ENCODE measurements around the gene BICDL1. TPM values are rescaled to one million over a fixed set of nuclear protein-coding genes. Genes with fewer than 3 reads are reported as not detected.
"Not testable (repeated sequence)": the region's sequence is repeated elsewhere in the genome, so short reads cannot be mapped to it uniquely, and the experiment has no call there.

BICDL1 gene
- polyA plus RNA-seq, 6 donors from 2014 or later = 0.12 to 0.40 (median 0.30) TPM; not detected in 1

DNA sequence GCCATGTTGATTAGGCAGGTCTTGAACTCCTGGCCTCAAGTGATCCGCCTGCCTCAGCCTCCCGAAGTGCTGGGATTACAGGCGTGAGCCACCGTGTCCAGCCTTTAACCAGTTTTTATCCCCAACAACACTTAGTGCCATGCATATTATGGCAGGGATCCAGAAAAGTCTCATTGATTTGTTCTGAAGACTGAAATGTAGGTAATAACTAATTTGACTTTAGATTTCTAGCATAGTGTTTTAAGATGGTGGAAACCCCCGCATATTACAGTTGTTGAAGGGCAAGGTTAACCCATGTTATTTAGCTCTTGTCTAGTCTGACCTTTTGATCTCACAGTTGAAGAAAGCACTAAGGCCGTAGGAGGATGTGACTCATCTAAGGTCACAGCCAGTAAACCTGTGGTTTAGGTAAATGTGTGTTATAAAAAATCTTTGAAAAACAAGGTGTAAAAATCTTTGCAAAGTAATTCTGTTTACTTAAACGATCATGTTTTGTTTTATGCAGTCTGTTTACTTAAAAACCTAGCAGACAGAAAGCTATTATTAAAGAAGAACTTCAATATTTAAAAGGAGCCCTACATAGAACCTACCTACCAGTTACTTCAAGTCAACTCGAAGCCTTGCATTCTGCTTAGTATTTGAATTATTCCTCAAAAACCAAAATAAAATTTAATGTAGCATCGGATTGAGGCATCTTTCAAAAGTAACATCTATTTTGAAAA, 24.8 kb downstream of the BICDL1 start:
- no peak overlapping the region for H3K4me3 Mint-ChIP-seq
- no peaks in the 10 kb centered on the region for H3K36me3 Mint-ChIP-seq
- H3K27me3 Mint-ChIP-seq = no peaks in the 10 kb centered on the region
- ATAC-seq (ENCODE audit: low read depth in 2 of 2) (peak in 1 of 2 donors; percentile 40), DNase-seq (no peak)
- H3K27ac Mint-ChIP-seq = peak overlapping the region in 1 of 6 donors; percentile 36
- no peaks in the 10 kb centered on the region for H3K4me1 Mint-ChIP-seq
- no peaks in the 10 kb centered on the region for H3K9me3 Mint-ChIP-seq

GRCh38 chr12:120014381-120014735, 25.3 kb downstream of the BICDL1 start:
- H3K4me1 Mint-ChIP-seq; H3K36me3 Mint-ChIP-seq; ATAC-seq (ENCODE audit: low read depth in 2 of 2); H3K4me3 Mint-ChIP-seq; H3K27ac Mint-ChIP-seq; DNase-seq; H3K27me3 Mint-ChIP-seq; H3K9me3 Mint-ChIP-seq: not testable (repeated sequence)

GRCh38 chr12:120015313-120015712, 26.3 kb downstream of the BICDL1 start:
- DNase-seq = no peak
- ATAC-seq (ENCODE audit: low read depth in 2 of 2) = no peak
- no peaks in the 10 kb centered on the region for H3K27me3 Mint-ChIP-seq
- no peak overlapping the region for H3K4me3 Mint-ChIP-seq
- no peaks in the 10 kb centered on the region for H3K9me3 Mint-ChIP-seq
- peak overlapping the region in 1 of 6 donors; percentile 39 for H3K27ac Mint-ChIP-seq
- no peaks in the 10 kb centered on the region for H3K36me3 Mint-ChIP-seq
- no peaks in the 10 kb centered on the region for H3K4me1 Mint-ChIP-seq

DNA sequence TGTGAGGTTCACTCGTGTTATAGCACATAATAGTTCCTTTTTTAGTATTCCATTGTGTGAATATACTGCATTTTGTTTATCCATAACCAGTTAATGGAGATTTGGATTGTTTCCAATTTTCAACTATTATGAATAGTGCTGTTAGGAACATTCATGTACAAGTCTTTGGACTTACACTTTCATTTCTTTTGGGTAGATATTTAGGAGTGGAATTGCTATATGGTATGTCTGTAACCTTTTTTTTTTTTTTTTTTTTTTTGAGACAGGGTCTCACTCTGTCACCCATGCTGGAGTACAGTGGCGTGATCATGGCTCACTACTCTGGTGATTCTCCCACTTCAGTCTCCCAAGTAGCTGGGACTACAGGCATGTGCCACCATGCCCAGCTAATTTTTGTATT, 27.2 kb downstream of the BICDL1 start:
- not testable (repeated sequence) for H3K36me3 Mint-ChIP-seq; H3K4me1 Mint-ChIP-seq; DNase-seq; H3K9me3 Mint-ChIP-seq; H3K4me3 Mint-ChIP-seq; H3K27me3 Mint-ChIP-seq; H3K27ac Mint-ChIP-seq; ATAC-seq (ENCODE audit: low read depth in 2 of 2)

GRCh38 chr12:120019197-120019596, 30.2 kb downstream of the BICDL1 start:
- H3K27me3 Mint-ChIP-seq = no peaks in the 10 kb centered on the region
- H3K4me1 Mint-ChIP-seq = no peaks in the 10 kb centered on the region
- ATAC-seq (ENCODE audit: low read depth in 2 of 2) (no peak), DNase-seq (no peak)
- peaks cover 5 to 18% (median 12%) of the 10 kb centered on the region in 7 donors for H3K9me3 Mint-ChIP-seq
- H3K27ac Mint-ChIP-seq = peak overlapping the region in 1 of 6 donors; percentile 72
- H3K4me3 Mint-ChIP-seq = no peak overlapping the region
- H3K36me3 Mint-ChIP-seq = peaks cover 0 to 7% of the 10 kb centered on the region in 2 donors

DNA sequence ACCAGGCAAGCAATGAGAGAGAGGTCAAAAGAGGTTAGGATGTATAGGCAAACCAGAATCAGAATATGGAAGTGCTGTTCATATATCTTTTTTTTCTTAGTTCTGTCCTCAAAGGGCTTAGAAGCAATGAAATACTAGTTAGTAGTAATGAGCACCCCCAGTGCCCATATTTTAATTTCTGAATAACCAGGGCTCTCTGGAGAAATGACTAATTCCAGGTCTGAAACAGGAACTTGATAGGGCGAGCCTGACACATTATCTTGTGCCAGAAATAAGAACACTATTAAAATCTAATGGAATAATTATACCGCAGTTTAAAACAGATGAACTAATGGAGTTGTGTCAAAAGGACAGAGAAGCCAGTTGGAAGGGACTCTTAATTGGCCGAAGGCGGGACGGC, 30.9 kb downstream of the BICDL1 start:
- H3K27ac Mint-ChIP-seq = no peak overlapping the region
- ATAC-seq (ENCODE audit: low read depth in 2 of 2) = no peak
- no peak overlapping the region for H3K4me3 Mint-ChIP-seq
- no peaks in the 10 kb centered on the region for H3K4me1 Mint-ChIP-seq
- no peak for DNase-seq
- H3K9me3 Mint-ChIP-seq = peaks cover 8 to 25% (median 16%) of the 10 kb centered on the region in 7 donors
- peaks cover 0 to 7% of the 10 kb centered on the region in 2 donors for H3K36me3 Mint-ChIP-seq
- H3K27me3 Mint-ChIP-seq = no peaks in the 10 kb centered on the region

DNA sequence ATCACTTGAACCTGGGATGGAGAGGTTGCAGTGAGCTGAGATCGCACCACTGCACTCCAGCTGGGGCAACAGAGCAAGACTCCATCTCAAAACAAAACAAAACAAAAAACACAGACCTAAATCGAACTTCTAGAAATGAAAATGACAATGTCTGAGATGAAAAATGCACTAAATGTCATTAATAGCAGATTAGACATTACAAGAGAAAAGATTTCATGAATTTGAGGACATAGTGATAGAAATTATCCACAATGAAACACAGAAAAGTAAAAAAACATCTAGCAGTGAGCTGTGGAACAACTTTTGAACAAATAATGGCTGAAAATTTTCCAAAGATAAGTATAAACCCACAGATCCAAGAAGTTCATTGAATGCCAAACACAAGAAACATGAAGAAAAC, 35.2 kb downstream of the BICDL1 start:
- ATAC-seq (ENCODE audit: low read depth in 2 of 2) = no peak
- DNase-seq = no peak
- Mint-ChIP-seq H3K9me3 (peaks cover 8 to 30% (median 18%) of the 10 kb centered on the region in 7 donors), H3K4me3 (no peak overlapping the region), H3K4me1 (no peaks in the 10 kb centered on the region), H3K27me3 (no peaks in the 10 kb centered on the region), H3K36me3 (peaks cover 0 to 7% of the 10 kb centered on the region in 2 donors), H3K27ac (peak overlapping the region in 1 of 6 donors; percentile 47)

- Mint-ChIP-seq H3K27ac (no peak overlapping the region), H3K27me3 (no peaks in the 10 kb centered on the region), H3K4me1 (no peaks in the 10 kb centered on the region), H3K36me3 (peaks cover 0 to 7% of the 10 kb centered on the region in 2 donors), H3K9me3 (peaks cover 8 to 30% (median 18%) of the 10 kb centered on the region in 7 donors), H3K4me3 (no peak overlapping the region)
- no peak for DNase-seq
- ATAC-seq (ENCODE audit: low read depth in 2 of 2) = no peak
Observed at GRCh38 chr12:120025640-120026039, 36.6 kb downstream of the BICDL1 start.

DNA sequence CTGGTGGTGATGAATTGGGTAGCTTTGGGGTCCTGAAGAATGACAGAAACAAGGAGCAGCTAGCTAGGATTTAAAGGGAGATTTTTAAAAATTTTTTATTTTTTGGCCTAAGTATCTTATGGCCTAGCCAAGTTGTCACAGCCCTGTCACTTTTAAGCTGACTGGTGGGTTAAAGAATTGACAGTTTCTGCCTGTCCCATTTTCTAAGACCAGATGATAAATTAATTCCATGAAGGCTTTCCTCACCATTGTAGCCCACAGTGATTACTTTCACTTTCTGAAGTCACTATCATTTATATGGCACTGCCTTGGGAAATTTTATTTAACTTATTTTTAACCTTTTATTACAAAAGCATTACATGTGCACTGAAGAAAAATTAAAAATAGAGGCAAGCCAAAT, 43.2 kb downstream of the BICDL1 start:
- no peak overlapping the region for H3K27ac Mint-ChIP-seq
- no peaks in the 10 kb centered on the region for H3K27me3 Mint-ChIP-seq
- DNase-seq = no peak
- no peaks in the 10 kb centered on the region for H3K4me1 Mint-ChIP-seq
- no peak overlapping the region for H3K4me3 Mint-ChIP-seq
- H3K36me3 Mint-ChIP-seq = peaks cover 0 to 3% of the 10 kb centered on the region in 2 donors
- peaks cover 0 to 2% (median 0%) of the 10 kb centered on the region in 7 donors for H3K9me3 Mint-ChIP-seq
- no peak for ATAC-seq (ENCODE audit: low read depth in 2 of 2)

- H3K9me3 Mint-ChIP-seq = no peaks in the 10 kb centered on the region
- no peak for DNase-seq
- peaks cover 0 to 3% of the 10 kb centered on the region in 2 donors for H3K36me3 Mint-ChIP-seq
- ATAC-seq (ENCODE audit: low read depth in 2 of 2) = no peak
- H3K27ac Mint-ChIP-seq = peak overlapping the region in 1 of 6 donors; percentile 52
- H3K4me3 Mint-ChIP-seq = no peak overlapping the region
- H3K27me3 Mint-ChIP-seq = peaks cover 0 to 6% (median 0%) of the 10 kb centered on the region in 3 donors
- no peaks in the 10 kb centered on the region for H3K4me1 Mint-ChIP-seq
Observed at GRCh38 chr12:120037851-120038250, 48.8 kb downstream of the BICDL1 start.

DNA sequence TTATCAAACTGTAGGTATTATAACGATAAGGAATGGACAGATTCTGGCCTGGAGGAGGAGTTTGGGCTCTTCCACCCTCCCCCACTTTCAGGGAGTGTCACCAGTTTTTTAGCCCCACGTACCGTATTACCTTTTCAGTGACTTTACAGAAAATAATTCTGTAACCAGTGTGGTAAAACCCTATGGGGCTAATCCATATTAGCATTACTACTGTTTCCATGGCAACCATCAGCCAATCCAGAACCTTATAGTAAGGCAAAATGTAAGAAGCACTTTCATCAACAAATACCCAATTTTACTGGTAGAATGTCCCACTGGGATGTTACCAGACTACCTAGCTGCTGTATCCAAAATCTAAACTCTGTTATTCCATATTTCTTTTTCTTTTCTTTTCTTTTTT, 50.7 kb downstream of the BICDL1 start:
- Mint-ChIP-seq H3K4me1 (no peaks in the 10 kb centered on the region), H3K27ac (no peak overlapping the region)

DNA sequence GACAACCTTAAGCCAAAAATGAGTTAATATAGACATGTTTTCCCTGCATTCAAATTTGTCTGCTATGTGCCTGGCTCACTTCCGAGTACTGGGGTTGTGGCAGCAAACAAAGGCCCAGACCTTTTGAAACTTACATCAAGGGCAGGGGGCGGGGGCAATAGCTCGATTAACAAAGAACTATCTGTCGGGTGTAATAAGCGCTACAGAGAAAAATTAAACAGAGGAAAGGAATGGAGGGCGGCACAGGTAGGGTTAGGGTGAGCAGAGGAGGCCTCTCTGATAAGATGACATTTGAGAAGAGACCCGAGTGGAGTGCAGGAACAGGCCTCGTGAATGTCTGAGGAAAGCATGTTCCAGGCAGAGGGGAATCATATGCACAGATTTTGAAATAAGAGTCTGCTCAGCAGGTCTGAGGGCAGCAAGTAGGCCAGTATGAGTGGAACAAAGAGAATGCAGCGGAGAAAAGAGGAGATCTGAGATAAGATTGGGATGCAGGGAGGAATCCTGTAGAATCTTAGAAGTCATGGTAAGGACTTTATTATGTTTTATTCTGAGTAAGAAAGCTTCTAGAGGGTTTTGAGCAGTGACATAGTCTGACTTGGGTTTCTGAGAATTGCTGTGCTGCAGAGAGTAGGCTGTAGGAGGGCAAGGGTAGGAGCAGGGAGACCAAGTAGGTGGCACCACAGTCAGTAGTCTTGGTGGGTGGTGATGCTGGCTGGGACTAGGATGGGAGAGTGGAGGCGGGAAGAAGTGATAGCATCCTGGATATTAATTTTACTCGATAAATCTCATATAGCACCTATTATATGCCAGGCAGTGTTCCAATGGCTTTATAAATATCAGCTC, 52.6 kb downstream of the BICDL1 start:
- Mint-ChIP-seq H3K9me3 (peaks cover 0 to 7% (median 0%) of the 10 kb centered on the region in 7 donors), H3K27me3 (peaks cover 0 to 6% (median 0%) of the 10 kb centered on the region in 3 donors), H3K36me3 (no peaks in the 10 kb centered on the region), H3K4me1 (no peaks in the 10 kb centered on the region), H3K27ac (peak overlapping the region in 2 of 6 donors; percentile 2 to 62), H3K4me3 (no peak overlapping the region)
- DNase-seq (no peak), ATAC-seq (ENCODE audit: low read depth in 2 of 2) (no peak)

More for the DNA sequence above, 50.7 kb downstream of the BICDL1 start:
- no peaks in the 10 kb centered on the region for H3K36me3 Mint-ChIP-seq
- no peak overlapping the region for H3K4me3 Mint-ChIP-seq
- ATAC-seq (ENCODE audit: low read depth in 2 of 2) (no peak), DNase-seq (no peak)
- peaks cover 0 to 6% (median 0%) of the 10 kb centered on the region in 3 donors for H3K27me3 Mint-ChIP-seq
- H3K9me3 Mint-ChIP-seq = peaks cover 0 to 6% (median 0%) of the 10 kb centered on the region in 7 donors

DNA sequence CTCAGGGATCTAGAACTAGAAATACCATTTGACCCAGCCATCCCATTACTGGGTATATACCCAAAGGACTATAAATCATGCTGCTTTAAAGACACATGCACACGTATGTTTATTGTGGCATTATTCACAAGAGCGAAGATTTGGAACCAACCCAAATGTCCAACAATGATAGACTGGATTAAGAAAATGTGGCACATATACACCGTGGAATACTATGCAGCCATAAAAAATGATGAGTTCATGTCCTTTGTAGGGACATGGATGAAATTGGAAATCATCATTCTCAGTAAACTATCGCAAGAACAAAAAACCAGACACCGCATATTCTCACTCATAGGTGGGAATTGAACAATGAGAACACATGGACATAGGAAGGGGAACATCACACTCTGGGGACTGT, 56.3 kb downstream of the BICDL1 start:
- not testable (repeated sequence) for H3K9me3 Mint-ChIP-seq; H3K27me3 Mint-ChIP-seq; H3K4me3 Mint-ChIP-seq; H3K4me1 Mint-ChIP-seq; DNase-seq; ATAC-seq (ENCODE audit: low read depth in 2 of 2); H3K36me3 Mint-ChIP-seq; H3K27ac Mint-ChIP-seq

- no peak overlapping the region for H3K27ac Mint-ChIP-seq
- no peak overlapping the region for H3K4me3 Mint-ChIP-seq
- ATAC-seq (ENCODE audit: low read depth in 2 of 2) = no peak
- peaks cover 0 to 2% (median 0%) of the 10 kb centered on the region in 3 donors for H3K27me3 Mint-ChIP-seq
- H3K36me3 Mint-ChIP-seq = peaks cover 0 to 4% of the 10 kb centered on the region in 2 donors
- DNase-seq = no peak
- no peaks in the 10 kb centered on the region for H3K4me1 Mint-ChIP-seq
- peaks cover 0 to 7% (median 2%) of the 10 kb centered on the region in 7 donors for H3K9me3 Mint-ChIP-seq
Observed at GRCh38 chr12:120047072-120047471, 58.0 kb downstream of the BICDL1 start.
